Skin epidermis (tissue), 12 donors: ENCODE results near the gene CACNA2D3.
A peak's percentile ranks its signal among the peaks of the same experiment; 100 is the strongest.

Source experiments
- H3K27ac ChIP-seq, 21 experiments: fragments of 200-600 bp; sonication (generic) in 11 of 21; one replicate each; pipeline ENCODE4 v1.5.0; 2020; ENCODE audit warnings: mild to moderate bottlenecking in 3 of 21, inconsistent platforms in 2 of 21, moderate library complexity in 2 of 21
- H3K4me3 ChIP-seq, 7 experiments: fragments of 200-600 bp; sonication (generic) in 2 of 7; one replicate each; pipeline ENCODE4 v1.5.0; 2020; ENCODE audit warnings: inconsistent platforms in 2 of 7, mild to moderate bottlenecking in 2 of 7, moderate library complexity in 1 of 7

CACNA2D3 gene

GRCh38 chr3:54744291-54744690 is 621.9 kb downstream of the CACNA2D3 start:
- H3K27ac ChIP-seq, result no peak overlapping the region
- no peak overlapping the region for H3K4me3 ChIP-seq

- no peak overlapping the region for H3K27ac ChIP-seq
- no peak overlapping the region for H3K4me3 ChIP-seq
Measured at GRCh38 chr3:54745843-54746242, 623.5 kb downstream of the CACNA2D3 start.

- Histone ChIP-seq H3K27ac (peak overlapping the region in 7 of 21 experiments; percentile 3 to 66 (median 56)), H3K4me3 (no peak overlapping the region)
Measured at GRCh38 chr3:54746722-54747121, 624.4 kb downstream of the CACNA2D3 start.

- Histone ChIP-seq H3K4me3 (no peak overlapping the region), H3K27ac (peak overlapping the region in 6 of 21 experiments; percentile 6 to 72 (median 32))
Measured at GRCh38 chr3:54755756-54756155, 633.4 kb downstream of the CACNA2D3 start.

GRCh38 chr3:54756330-54756731 is 634.0 kb downstream of the CACNA2D3 start:
- Histone ChIP-seq H3K4me3 (no peak overlapping the region), H3K27ac (peak overlapping the region in 5 of 21 experiments; percentile 6 to 72 (median 32))

GRCh38 chr3:54758461-54758860 is 636.1 kb downstream of the CACNA2D3 start:
- no peak overlapping the region for H3K27ac ChIP-seq
- no peak overlapping the region for H3K4me3 ChIP-seq

- Histone ChIP-seq H3K27ac (no peak overlapping the region), H3K4me3 (no peak overlapping the region)
Measured at GRCh38 chr3:54759166-54759565, 636.8 kb downstream of the CACNA2D3 start.

GRCh38 chr3:54760201-54760600 is 637.8 kb downstream of the CACNA2D3 start:
- Histone ChIP-seq H3K27ac (no peak overlapping the region), H3K4me3 (no peak overlapping the region)

GRCh38 chr3:54761637-54762036 is 639.3 kb downstream of the CACNA2D3 start:
- Histone ChIP-seq H3K27ac (no peak overlapping the region), H3K4me3 (no peak overlapping the region)

GRCh38 chr3:54764911-54765310 is 642.6 kb downstream of the CACNA2D3 start:
- Histone ChIP-seq H3K4me3 (no peak overlapping the region), H3K27ac (no peak overlapping the region)

- H3K4me3 ChIP-seq, result no peak overlapping the region
- H3K27ac ChIP-seq, result no peak overlapping the region
Measured at GRCh38 chr3:54771050-54771449, 648.7 kb downstream of the CACNA2D3 start.

- Histone ChIP-seq H3K4me3 (no peak overlapping the region), H3K27ac (peak overlapping the region in 2 of 21 experiments; percentile 7 to 20)
Measured at GRCh38 chr3:54772051-54772450, 649.7 kb downstream of the CACNA2D3 start.

- H3K27ac ChIP-seq, result peak overlapping the region in 3 of 21 experiments; percentile 9 to 38 (median 20)
- H3K4me3 ChIP-seq, result no peak overlapping the region
Measured at GRCh38 chr3:54772746-54773145, 650.4 kb downstream of the CACNA2D3 start.

- Histone ChIP-seq H3K4me3 (no peak overlapping the region), H3K27ac (peak overlapping the region in 2 of 21 experiments; percentile 9 to 38)
Measured at GRCh38 chr3:54773271-54773670, 650.9 kb downstream of the CACNA2D3 start.

GRCh38 chr3:54776601-54777000 is 654.2 kb downstream of the CACNA2D3 start:
- Histone ChIP-seq H3K27ac (peak overlapping the region in 1 of 21 experiments; percentile 21), H3K4me3 (no peak overlapping the region)

GRCh38 chr3:54777141-54777540 is 654.8 kb downstream of the CACNA2D3 start:
- Histone ChIP-seq H3K27ac (no peak overlapping the region), H3K4me3 (no peak overlapping the region)

GRCh38 chr3:54780336-54780735 is 658.0 kb downstream of the CACNA2D3 start:
- Histone ChIP-seq H3K27ac (no peak overlapping the region), H3K4me3 (no peak overlapping the region)

GRCh38 chr3:54781728-54782127 is 659.4 kb downstream of the CACNA2D3 start:
- no peak overlapping the region for H3K27ac ChIP-seq
- no peak overlapping the region for H3K4me3 ChIP-seq

- Histone ChIP-seq H3K4me3 (no peak overlapping the region), H3K27ac (peak overlapping the region in 1 of 21 experiments; percentile 6)
Measured at GRCh38 chr3:54783611-54784010, 661.3 kb downstream of the CACNA2D3 start.

- no peak overlapping the region for H3K4me3 ChIP-seq
- peak overlapping the region in 1 of 21 experiments; percentile 6 for H3K27ac ChIP-seq
Measured at GRCh38 chr3:54784021-54784420, 661.7 kb downstream of the CACNA2D3 start.

- H3K4me3 ChIP-seq, result no peak overlapping the region
- no peak overlapping the region for H3K27ac ChIP-seq
Measured at GRCh38 chr3:54785976-54786375, 663.6 kb downstream of the CACNA2D3 start.

GRCh38 chr3:54790051-54790450 is 667.7 kb downstream of the CACNA2D3 start:
- Histone ChIP-seq H3K4me3 (no peak overlapping the region), H3K27ac (no peak overlapping the region)
